IMR-90 (cell line): ENCODE measurements around the gene STAT4. TPM values are rescaled to one million over a fixed set of nuclear protein-coding genes. Genes with fewer than 3 reads are reported as not detected.

Experiments used
- ATAC-seq: fragments of 200-7000 bp; cut with Tn5 transposase; 2 replicates; pipeline ENCODE4 v1.9.1; 2020; ENCODE audit warnings: low read depth, mild to moderate bottlenecking, moderate library complexity
- BruUV-seq: library from RNA; stranded (reverse); fragments of 400-500 nt; replicated peaks from 2 replicates; lab custom pipeline; 2021; lab: Mats Ljungman, UMichigan
- CTCF ChIA-PET: fragments of 300-600 bp; formaldehyde crosslinking; extraction: SDS; loops from one replicate; lab custom pipeline; 2021; ENCODE audit warnings: antibody characterized with exemption; lab: Yijun Ruan, JAX
- POLR2A ChIA-PET: fragments of 300-600 bp; sonication (Branson Sonifier 250); formaldehyde crosslinking; loops from one replicate; lab custom pipeline; 2022; ENCODE audit warnings: antibody characterized with exemption; ENCODE audit not compliant: unreplicated experiment; lab: Charles Lee
- DNase-seq: peaks from one replicate; pipeline ENCODE4 v3.0.0; 2013
- H2AFZ ChIP-seq: replicated peaks from 2 replicates; pipeline ENCODE3; 2013; ENCODE audit warnings: low read length, mild to moderate bottlenecking; ENCODE audit not compliant: poor library complexity
- H2AK5ac ChIP-seq: 2 replicates; pipeline ENCODE4 v1.6.1; 2013; ENCODE audit warnings: low read depth, low read length, inconsistent platforms
- H2AK9ac ChIP-seq: replicated peaks from 2 replicates; pipeline ENCODE3; 2013; ENCODE audit warnings: mild to moderate bottlenecking, low read depth, low read length, moderate library complexity; ENCODE audit not compliant: poor library complexity
- H2BK120ac ChIP-seq: 2 replicates; pipeline ENCODE4 v1.6.1; 2013; ENCODE audit warnings: low read depth, low read length, inconsistent platforms
- H2BK15ac ChIP-seq: 3 replicates; pipeline ENCODE4 v1.6.1; 2013; ENCODE audit warnings: low read depth, low read length, inconsistent platforms
- H2BK20ac ChIP-seq: 2 replicates; pipeline ENCODE4 v1.6.1; 2013; ENCODE audit warnings: low read depth, mild to moderate bottlenecking, inconsistent platforms, low read length, moderate library complexity
- H2BK5ac ChIP-seq: 2 replicates; pipeline ENCODE4 v1.6.1; 2013; ENCODE audit warnings: mild to moderate bottlenecking, low read depth, low read length, inconsistent platforms; ENCODE audit not compliant: poor library complexity, severe bottlenecking
- H3K14ac ChIP-seq: replicated peaks from 2 replicates; pipeline ENCODE4 v1.6.1; 2013; ENCODE audit warnings: low read depth, low read length, inconsistent platforms
- H3K18ac ChIP-seq: 2 replicates; pipeline ENCODE4 v1.6.1; 2013; ENCODE audit warnings: low read depth, low read length, control low read depth
- H3K23ac ChIP-seq: 2 replicates; pipeline ENCODE4 v1.6.1; 2013; ENCODE audit warnings: low read depth, low read length, inconsistent platforms
- H3K27ac ChIP-seq: 2 replicates; pipeline ENCODE4 v1.5.1; 2013; ENCODE audit warnings: mild to moderate bottlenecking, control low read depth, low read length; ENCODE audit not compliant: insufficient read depth
- H3K27me3 ChIP-seq: 2 replicates; pipeline ENCODE4 v1.6.1; 2013; ENCODE audit warnings: low read length; ENCODE audit not compliant: control insufficient read depth, insufficient read depth
- H3K36me3 ChIP-seq: 2 replicates; pipeline ENCODE4 v1.6.1; 2013; ENCODE audit warnings: low read length, mixed read lengths; ENCODE audit not compliant: control insufficient read depth, insufficient read depth
- H3K4ac ChIP-seq: 2 replicates; pipeline ENCODE4 v1.6.1; 2013; ENCODE audit warnings: low read depth, low read length, inconsistent platforms
- H3K4me1 ChIP-seq: 2 replicates; pipeline ENCODE4 v1.6.1; 2013; ENCODE audit warnings: low read length, mixed read lengths; ENCODE audit not compliant: control insufficient read depth, insufficient read depth
- H3K4me2 ChIP-seq: 2 replicates; pipeline ENCODE4 v1.6.1; 2013; ENCODE audit warnings: low read depth, mild to moderate bottlenecking, control low read depth, low read length, moderate library complexity
- H3K4me3 ChIP-seq: 2 replicates; pipeline ENCODE4 v1.5.1; 2013; ENCODE audit warnings: low read depth, mild to moderate bottlenecking, control low read depth, low read length, moderate library complexity; ENCODE audit not compliant: insufficient read depth
- H3K56ac ChIP-seq: 2 replicates; pipeline ENCODE4 v1.6.1; 2013; ENCODE audit warnings: low read length, inconsistent platforms; ENCODE audit not compliant: insufficient read depth; ENCODE audit errors: extremely low read depth
- H3K79me1 ChIP-seq, 2 experiments: 2 replicates each; pipeline ENCODE4 v1.6.1; 2013; ENCODE audit warnings: low read length in 2 of 2, inconsistent platforms in 1 of 2, low read depth in 1 of 2
- H3K9ac ChIP-seq: 2 replicates; pipeline ENCODE4 v1.6.1; 2013; ENCODE audit warnings: low read depth, low read length, control low read depth
- H3K9me1 ChIP-seq: 2 replicates; pipeline ENCODE4 v1.6.1; 2013; ENCODE audit warnings: low read length, inconsistent platforms; ENCODE audit not compliant: insufficient read depth
- H3K9me3 ChIP-seq: 2 replicates; pipeline ENCODE4 v1.6.1; 2013; ENCODE audit warnings: low read length; ENCODE audit not compliant: control insufficient read depth, insufficient read depth
- H4K20me1 ChIP-seq: 2 replicates; pipeline ENCODE4 v1.6.1; 2013; ENCODE audit warnings: low read length, inconsistent platforms; ENCODE audit not compliant: insufficient read depth
- H4K5ac ChIP-seq: 2 replicates; pipeline ENCODE4 v1.6.1; 2013; ENCODE audit warnings: mild to moderate bottlenecking, low read depth, low read length, control low read depth
- H4K8ac ChIP-seq, 2 experiments: 2 replicates each; pipeline ENCODE4 v1.6.1; 2013; ENCODE audit warnings: low read depth in 2 of 2, low read length in 2 of 2, control low read depth in 1 of 2, inconsistent platforms in 1 of 2
- H4K91ac ChIP-seq: 2 replicates; pipeline ENCODE4 v1.6.1; 2013; ENCODE audit warnings: low read depth, low read length, inconsistent platforms; ENCODE audit not compliant: insufficient read depth
- CTCF ChIP-seq: conservative IDR thresholded peaks from 2 replicates; pipeline ENCODE4 v1.5.1; 2012; ENCODE audit warnings: mild to moderate bottlenecking, low read depth, low read length, improper control_type of control experiment
- MAFK ChIP-seq: IDR thresholded peaks from 2 replicates; pipeline ENCODE4 v1.6.1; 2012; ENCODE audit warnings: low read depth, low read length, improper control_type of control experiment
- WGBS, 2 experiments: methylation state at CpG; one replicate each; pipeline versions ENCODE4 v1.1.5 to v1.1.7; 2013; ENCODE audit warnings: missing lambda C conversion rate in 2 of 2; ENCODE audit not compliant: insufficient read length in 1 of 2; ENCODE audit errors: extremely low coverage in 2 of 2; 5-methylcytosine and 5-hydroxymethylcytosine counted together
- dilution Hi-C: fragments of 300-500 bp; cut with HindIII; formaldehyde crosslinking; loops from one replicate; pipeline ENCODE4 v1.14.3; 2018; ENCODE audit warnings: low sequenced_read_pairs; ENCODE audit not compliant: unreplicated experiment
- in situ Hi-C: fragments of 300-500 bp; cut with MboI; formaldehyde crosslinking; loops from 3 replicates; pipeline ENCODE4 v1.14.3; 2019; ENCODE audit warnings: low sequenced_read_pairs, inconsistent platforms, mixed read lengths
- intact Hi-C: fragments of 100-400 bp; cut with micrococcal nuclease; formaldehyde crosslinking; loops from 2 replicates; pipeline ENCODE4 v1.10.0; 2022
- polyA plus RNA-seq, 3 experiments: library from polyadenylated mRNA; depleted of rRNA; stranded (reverse); fragments of >200 nt; gene quantifications; 2 replicates each; pipeline ENCODE4 v1.2.3, GENCODE V29; 2012; ENCODE audit warnings: low replicate concordance in 1 of 3
- total RNA-seq: library from RNA; depleted of rRNA; stranded (reverse); fragments of >200 nt; gene quantifications from 2 replicates; pipeline ENCODE4 v1.2.3, GENCODE V29; 2012

Gene STAT4
- total and polyA plus RNA-seq, 2 of the 4 experiments (the other 2 are of a cell fraction), result 0.36 to 0.48 TPM

GRCh38 chr2:191128911-191129304, 21.9 kb downstream of the STAT4 start:
- no peak overlapping the region for H3K9ac ChIP-seq
- H2AFZ ChIP-seq, result no peak overlapping the region
- H4K20me1 ChIP-seq, result no peaks in the 10 kb centered on the region
- CTCF ChIA-PET, result no interaction called here
- DNase-seq (no peak), ATAC-seq (no peak)
- no peak overlapping the region for H3K4ac ChIP-seq
- no TSS peak for BruUV-seq
- no peak overlapping the region for H2BK120ac ChIP-seq
- no peak overlapping the region for H2BK15ac ChIP-seq
- H3K4me1 ChIP-seq, result no peaks in the 10 kb centered on the region
- H2AK5ac ChIP-seq, result no peak overlapping the region
- no peaks in the 10 kb centered on the region for H3K79me1 ChIP-seq
- no peaks in the 10 kb centered on the region for H3K36me3 ChIP-seq
- H2BK20ac ChIP-seq, result no peak overlapping the region
- no CpG with 5 or more reads among the region's 2 CpGs for WGBS, 2 experiments
- no peak overlapping the region for H2AK9ac ChIP-seq
- no peaks in the 10 kb centered on the region for H3K9me3 ChIP-seq
- H4K91ac ChIP-seq, result no peak overlapping the region
- POLR2A ChIA-PET, result no interaction called here
- in situ Hi-C loops (loop anchor here (25.0 kb wide), 1 partner anchor 342 kb away; no protein-coding TSS in a partner anchor), dilution Hi-C loops (no loop called here), intact Hi-C loops (no loop called here)
- no peak overlapping the region for H2BK5ac ChIP-seq
- TF ChIP-seq MAFK (peak; percentile 53), CTCF (no peak)
- H4K8ac ChIP-seq, result no peak overlapping the region
- H3K27me3 ChIP-seq, result no peaks in the 10 kb centered on the region
- no peak overlapping the region for H3K27ac ChIP-seq
- no peak overlapping the region for H3K4me3 ChIP-seq
- H3K4me2 ChIP-seq, result no peak overlapping the region
- H4K5ac ChIP-seq, result no peak overlapping the region
- no peak overlapping the region for H3K18ac ChIP-seq
- no peak overlapping the region for H3K14ac ChIP-seq
- H3K23ac ChIP-seq, result no peak overlapping the region
- H3K56ac ChIP-seq, result no peak overlapping the region
- H3K9me1 ChIP-seq, result no peaks in the 10 kb centered on the region
